Measurements from ENCODE around the gene WFDC2. TPM values are rescaled to one million over a fixed set of nuclear protein-coding genes. Genes with fewer than 3 reads are reported as not detected.

WFDC2 gene
- total RNA-seq, 1 donor from 2014 or later, result 4.1 TPM

- no peak for FAIRE-seq
Measured at GRCh38 chr20:45496166-45496565, 26.6 kb downstream of the WFDC2 start.

GRCh38 chr20:45497971-45498494 lies 28.5 kb downstream of the WFDC2 start:
- H2AFZ ChIP-seq (ENCODE audit: low read depth, low read length), result no peak overlapping the region
- H4K20me1 ChIP-seq (ENCODE audit: insufficient read depth, low read length), result no peaks in the 10 kb centered on the region
- peaks cover 6% of the 10 kb centered on the region for H3K4me1 Mint-ChIP-seq (ENCODE audit: low read depth, unreplicated experiment)
- H3K27me3 ChIP-seq (ENCODE audit: insufficient read depth, low read length), result peaks cover 6% of the 10 kb centered on the region
- H3K27me3 Mint-ChIP-seq (ENCODE audit: low read depth, unreplicated experiment), result peaks cover 9% of the 10 kb centered on the region
- no peak overlapping the region for H3K9ac ChIP-seq (ENCODE audit: low read length)
- no peaks in the 10 kb centered on the region for H3K4me1 ChIP-seq (ENCODE audit: insufficient read depth, low read length)
- no peaks in the 10 kb centered on the region for H3K36me3 ChIP-seq (ENCODE audit: insufficient read depth, low read length)
- no peak for FAIRE-seq
- no peaks in the 10 kb centered on the region for H3K9me3 ChIP-seq (ENCODE audit: insufficient read depth, low read depth, low read length)
- no peak for DNase-seq (ENCODE audit: low read depth)
- TF ChIP-seq EZH2 (IDR thresholded peaks at IDR 0.05; ENCODE audit: insufficient read depth, low read length) (no peak), CTCF (IDR thresholded peaks at IDR 0.05; ENCODE audit: insufficient read depth, low read depth, low read length) (no peak)
- H3K36me3 Mint-ChIP-seq (ENCODE audit: low read depth, unreplicated experiment), result no peaks in the 10 kb centered on the region
- H3K79me2 ChIP-seq (ENCODE audit: insufficient read depth, low read length), result no peaks in the 10 kb centered on the region
- H3K4me2 ChIP-seq (ENCODE audit: low read length), result no peak overlapping the region
- no peak overlapping the region for H3K27ac Mint-ChIP-seq (ENCODE audit: unreplicated experiment)
- no peaks in the 10 kb centered on the region for H3K9me3 Mint-ChIP-seq (ENCODE audit: unreplicated experiment)
- no peak overlapping the region for H3K4me3 ChIP-seq (ENCODE audit: insufficient read depth, low read depth, low read length)
- no peak overlapping the region for H3K4me3 Mint-ChIP-seq (ENCODE audit: unreplicated experiment)
- H3K27ac ChIP-seq (ENCODE audit: low read depth, low read length), result no peak overlapping the region

More at GRCh38 chr20:45496166-45496565, 26.6 kb downstream of the WFDC2 start:
- H3K4me1 ChIP-seq (ENCODE audit: insufficient read depth, low read length), result no peaks in the 10 kb centered on the region
- no peak overlapping the region for H3K4me3 ChIP-seq (ENCODE audit: insufficient read depth, low read depth, low read length)
- H3K27me3 ChIP-seq (ENCODE audit: insufficient read depth, low read length), result peaks cover 6% of the 10 kb centered on the region
- H3K36me3 Mint-ChIP-seq (ENCODE audit: low read depth, unreplicated experiment), result no peaks in the 10 kb centered on the region
- H2AFZ ChIP-seq (ENCODE audit: low read depth, low read length), result no peak overlapping the region
- H3K79me2 ChIP-seq (ENCODE audit: insufficient read depth, low read length), result no peaks in the 10 kb centered on the region
- no peaks in the 10 kb centered on the region for H3K9me3 ChIP-seq (ENCODE audit: insufficient read depth, low read depth, low read length)
- no peaks in the 10 kb centered on the region for H3K4me1 Mint-ChIP-seq (ENCODE audit: low read depth, unreplicated experiment)
- no peak overlapping the region for H3K27ac ChIP-seq (ENCODE audit: low read depth, low read length)
- no peaks in the 10 kb centered on the region for H3K36me3 ChIP-seq (ENCODE audit: insufficient read depth, low read length)
- no peak overlapping the region for H3K4me2 ChIP-seq (ENCODE audit: low read length)
- TF ChIP-seq CTCF (IDR thresholded peaks at IDR 0.05; ENCODE audit: insufficient read depth, low read depth, low read length) (no peak), EZH2 (IDR thresholded peaks at IDR 0.05; ENCODE audit: insufficient read depth, low read length) (no peak)
- H3K27me3 Mint-ChIP-seq (ENCODE audit: low read depth, unreplicated experiment), result peaks cover 9% of the 10 kb centered on the region
- H3K27ac Mint-ChIP-seq (ENCODE audit: unreplicated experiment), result no peak overlapping the region
- DNase-seq (ENCODE audit: low read depth), result no peak
- H4K20me1 ChIP-seq (ENCODE audit: insufficient read depth, low read length), result no peaks in the 10 kb centered on the region
- no peak overlapping the region for H3K4me3 Mint-ChIP-seq (ENCODE audit: unreplicated experiment)
- H3K9me3 Mint-ChIP-seq (ENCODE audit: unreplicated experiment), result no peaks in the 10 kb centered on the region
- H3K9ac ChIP-seq (ENCODE audit: low read length), result no peak overlapping the region

GRCh38 chr20:45500022-45500421 lies 30.5 kb downstream of the WFDC2 start:
- Histone ChIP-seq H3K27me3 (ENCODE audit: insufficient read depth, low read length) (peaks cover 6% of the 10 kb centered on the region), H3K4me3 (ENCODE audit: insufficient read depth, low read depth, low read length) (no peak overlapping the region), H3K9me3 (ENCODE audit: insufficient read depth, low read depth, low read length) (no peaks in the 10 kb centered on the region), H4K20me1 (ENCODE audit: insufficient read depth, low read length) (no peaks in the 10 kb centered on the region), H3K4me2 (ENCODE audit: low read length) (no peak overlapping the region), H3K36me3 (ENCODE audit: insufficient read depth, low read length) (no peaks in the 10 kb centered on the region), H3K9ac (ENCODE audit: low read length) (no peak overlapping the region), H3K79me2 (ENCODE audit: insufficient read depth, low read length) (no peaks in the 10 kb centered on the region), H3K27ac (ENCODE audit: low read depth, low read length) (no peak overlapping the region), H3K4me1 (ENCODE audit: insufficient read depth, low read length) (no peaks in the 10 kb centered on the region), H2AFZ (ENCODE audit: low read depth, low read length) (no peak overlapping the region)
- H3K4me3 Mint-ChIP-seq (ENCODE audit: unreplicated experiment), result no peak overlapping the region
- DNase-seq (ENCODE audit: low read depth), result no peak
- FAIRE-seq, result no peak
- peaks cover 6% of the 10 kb centered on the region for H3K4me1 Mint-ChIP-seq (ENCODE audit: low read depth, unreplicated experiment)
- no peaks in the 10 kb centered on the region for H3K36me3 Mint-ChIP-seq (ENCODE audit: low read depth, unreplicated experiment)
- H3K27ac Mint-ChIP-seq (ENCODE audit: unreplicated experiment), result no peak overlapping the region
- TF ChIP-seq CTCF (IDR thresholded peaks at IDR 0.05; ENCODE audit: insufficient read depth, low read depth, low read length) (no peak), EZH2 (IDR thresholded peaks at IDR 0.05; ENCODE audit: insufficient read depth, low read length) (no peak)
- H3K9me3 Mint-ChIP-seq (ENCODE audit: unreplicated experiment), result no peaks in the 10 kb centered on the region
- H3K27me3 Mint-ChIP-seq (ENCODE audit: low read depth, unreplicated experiment), result peaks cover 9% of the 10 kb centered on the region

Data from astrocyte (in vitro differentiated cells and primary cell).